Right lobe of liver (tissue), 6 donors: Measurements from ENCODE around the gene SLC8A2. TPM values are rescaled to one million over a fixed set of nuclear protein-coding genes. Genes with fewer than 3 reads are reported as not detected.
"Not testable (repeated sequence)": the region's sequence is repeated elsewhere in the genome, so short reads cannot be mapped to it uniquely, and the experiment has no call there.

Experiments
- ATAC-seq, 4 donors: fragments of 200-7000 bp; cut with Tn5 transposase; one replicate each; pipeline ENCODE4 v1.9.1; 2020; ENCODE audit warnings: mild to moderate bottlenecking in 4 of 4, moderate library complexity in 4 of 4
- DNase-seq, 3 donors: peaks; one replicate each; pipeline ENCODE4 v3.0.0-alpha.2; 2020
- H3K27ac ChIP-seq, 3 donors: fragments of 200-600 bp; one replicate each; pipeline ENCODE4 v1.8.0; 2022
- H3K27me3 ChIP-seq, 2 donors: fragments of 200-600 bp; one replicate each; pipeline ENCODE4 v1.8.0; 2022
- H3K36me3 ChIP-seq, 4 donors: fragments of 200-600 bp; sonication (generic) in 1 of 4; one replicate each; pipeline versions ENCODE4 v1.5.1 to v1.8.0; 2017 to 2022; ENCODE audit warnings: control low read depth in 1 of 4
- H3K4me1 ChIP-seq, 4 donors: fragments of 200-600 bp; sonication (generic) in 1 of 4; one replicate each; pipeline versions ENCODE4 v1.5.1 to v1.8.0; 2017 to 2022; ENCODE audit warnings: control low read depth in 1 of 4
- H3K4me3 ChIP-seq, 3 donors: fragments of 200-600 bp; one replicate each; pipeline ENCODE4 v1.8.0; 2022
- H3K9me3 ChIP-seq, 4 donors: fragments of 200-600 bp; sonication (generic) in 1 of 4; one replicate each; pipeline versions ENCODE4 v1.5.1 to v1.8.0; 2017 to 2022; ENCODE audit warnings: control low read depth in 1 of 4
- POLR2A ChIP-seq: fragments of 450-650 bp; IDR thresholded peaks from one replicate; pipeline ENCODE4 v1.6.1; 2017; ENCODE audit warnings: antibody characterized with exemption, mild to moderate bottlenecking
- WGBS: methylation state at CpG from one replicate; pipeline ENCODE4 v1.1.6; 2018; ENCODE audit warnings: low coverage, low lambda C conversion rate; ENCODE audit not compliant: insufficient coverage; ENCODE audit errors: missing lambda C conversion rate; 5-methylcytosine and 5-hydroxymethylcytosine counted together
- intact Hi-C, 2 donors: fragments of 100-400 bp; cut with DNase I; formaldehyde crosslinking; loops; one replicate each; pipeline versions ENCODE4 v1.11.2 to v1.14.1; 2022
- total RNA-seq, 6 experiments: library from RNA; depleted of rRNA in 2 of 6; stranded (reverse); fragments of >200 nt in 2 of 6; fragmentation: NEBNext Ultra II Directional in 3 of 6; extraction: Animal tissue kit (Norgen Biotek cat#: 25700) in 3 of 6; gene quantifications; one replicate each; pipeline versions ENCODE4 v1.1.0 to v1.2.4, GENCODE V29; 2016 to 2023
- TF ChIP-seq, protein P1 (sequence below), 4 donors: fragments of 200-600 bp in 3 of 4; fragments of 450-650 bp in 1 of 4; IDR thresholded peaks; one replicate each; pipeline versions ENCODE4 v1.5.1 to v1.8.0; 2016 to 2022; ENCODE audit warnings: antibody characterized with exemption in 4 of 4, mild to moderate bottlenecking in 2 of 4
- donor health status: DM: no; HTN: yes; CAD: no.
- donor health status: DM: no; HTN: no; CAD: no.
- donor health status: DM: no; HTN: no; CAD: no.
- donor health status: DM: no; HTN: yes; CAD: no.
- donor health status: DM: no; HTN: yes; CAD: no.

The SLC8A2 gene
- total RNA-seq, 6 experiments from 2014 or later = 0.13 TPM; not detected in 5

DNA sequence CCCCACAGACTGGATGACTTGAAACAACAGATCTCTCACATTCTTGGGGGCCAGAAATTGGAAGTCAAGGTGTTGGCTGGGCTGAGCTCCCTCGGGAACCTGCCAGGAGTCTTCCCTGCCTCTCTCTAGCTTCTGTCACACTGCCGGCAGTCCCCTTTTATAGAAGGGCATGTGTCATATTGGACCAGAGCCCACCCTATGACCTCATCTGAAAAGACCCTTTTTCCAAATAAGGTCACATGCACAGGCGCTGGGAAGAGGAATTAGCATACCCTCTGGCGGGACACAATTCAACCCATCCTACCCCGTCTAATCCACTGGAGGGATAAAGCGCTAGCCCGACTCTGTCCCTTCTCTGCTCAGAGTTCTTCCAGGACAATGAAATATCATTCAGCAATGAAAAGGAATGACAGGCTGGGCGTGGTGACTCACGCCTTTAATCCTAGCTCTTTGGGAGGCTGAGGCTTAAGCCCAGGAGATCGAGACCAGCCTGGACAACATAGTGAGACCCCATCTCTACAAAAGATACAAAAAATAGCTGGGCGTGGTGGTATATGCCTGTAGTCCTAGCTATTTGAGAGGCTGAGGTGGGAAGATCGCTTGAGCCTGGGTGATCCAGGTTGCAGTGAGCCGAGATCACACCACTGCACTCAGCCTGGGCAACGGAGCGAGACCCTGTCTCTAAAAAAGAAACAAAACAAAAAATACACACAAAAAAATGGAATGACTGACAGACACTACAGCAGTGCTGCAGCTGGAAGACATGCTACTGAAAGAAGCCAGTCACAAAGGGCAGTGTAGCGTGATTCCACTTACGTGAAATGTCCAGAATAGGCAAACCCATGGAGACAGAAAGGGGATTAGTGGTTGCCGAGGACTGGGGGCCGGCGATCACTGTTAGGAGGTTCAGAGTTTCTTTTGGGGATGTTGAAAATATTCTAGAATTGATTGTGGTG is 80.9 kb downstream of the SLC8A2 start:
- Histone ChIP-seq H3K36me3 (no peaks in the 10 kb centered on the region), H3K27me3 (no peaks in the 10 kb centered on the region), H3K4me3 (no peak overlapping the region), H3K27ac (no peak overlapping the region), H3K4me1 (no peaks in the 10 kb centered on the region), H3K9me3 (no peaks in the 10 kb centered on the region)
- intact Hi-C loops = loop anchor here (5.0 kb wide), 2 partner anchors 94 to 99 kb away; no protein-coding TSS in a partner anchor
- DNase-seq (no peak), ATAC-seq (no peak)
- WGBS = 70% methylated on average over 20 of the region's 20 CpGs
- no peak for TF ChIP-seq POLR2A
- TF ChIP-seq, protein P1, sequence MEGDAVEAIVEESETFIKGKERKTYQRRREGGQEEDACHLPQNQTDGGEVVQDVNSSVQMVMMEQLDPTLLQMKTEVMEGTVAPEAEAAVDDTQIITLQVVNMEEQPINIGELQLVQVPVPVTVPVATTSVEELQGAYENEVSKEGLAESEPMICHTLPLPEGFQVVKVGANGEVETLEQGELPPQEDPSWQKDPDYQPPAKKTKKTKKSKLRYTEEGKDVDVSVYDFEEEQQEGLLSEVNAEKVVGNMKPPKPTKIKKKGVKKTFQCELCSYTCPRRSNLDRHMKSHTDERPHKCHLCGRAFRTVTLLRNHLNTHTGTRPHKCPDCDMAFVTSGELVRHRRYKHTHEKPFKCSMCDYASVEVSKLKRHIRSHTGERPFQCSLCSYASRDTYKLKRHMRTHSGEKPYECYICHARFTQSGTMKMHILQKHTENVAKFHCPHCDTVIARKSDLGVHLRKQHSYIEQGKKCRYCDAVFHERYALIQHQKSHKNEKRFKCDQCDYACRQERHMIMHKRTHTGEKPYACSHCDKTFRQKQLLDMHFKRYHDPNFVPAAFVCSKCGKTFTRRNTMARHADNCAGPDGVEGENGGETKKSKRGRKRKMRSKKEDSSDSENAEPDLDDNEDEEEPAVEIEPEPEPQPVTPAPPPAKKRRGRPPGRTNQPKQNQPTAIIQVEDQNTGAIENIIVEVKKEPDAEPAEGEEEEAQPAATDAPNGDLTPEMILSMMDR (IDR thresholded peaks at IDR 0.05) = no peak

DNA sequence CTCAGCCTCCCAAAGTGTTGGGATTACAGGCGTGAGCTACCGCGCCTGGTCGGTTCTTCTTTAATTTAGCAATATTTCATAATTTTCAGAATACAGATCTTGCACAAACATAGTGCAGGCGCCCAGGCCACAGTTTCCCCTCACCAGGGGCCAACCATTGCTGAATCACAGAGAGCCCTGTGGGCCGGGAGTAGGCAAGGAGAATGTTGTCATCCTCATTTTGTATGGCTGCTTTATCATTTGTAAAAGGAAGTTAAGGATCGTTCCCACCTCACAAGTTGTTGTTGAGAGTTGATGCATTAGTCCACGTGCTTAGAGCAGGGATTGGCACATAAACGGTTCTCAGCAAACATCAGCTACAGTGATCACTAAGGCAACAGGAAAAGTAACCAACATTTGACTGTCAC is 82.5 kb downstream of the SLC8A2 start:
- Histone ChIP-seq H3K36me3 (no peaks in the 10 kb centered on the region), H3K4me3 (no peak overlapping the region), H3K27ac (peak overlapping the region in 1 of 3 donors; percentile 17), H3K27me3 (no peaks in the 10 kb centered on the region), H3K4me1 (no peaks in the 10 kb centered on the region), H3K9me3 (no peaks in the 10 kb centered on the region)
- ATAC-seq (peak; percentile 48 to 60 (median 54)), DNase-seq (peak in 1 of 3 donors; percentile 70)
- TF ChIP-seq, protein P1 (IDR thresholded peaks at IDR 0.05) = no peak
- TF ChIP-seq POLR2A = no peak
- intact Hi-C loops = no loop called here
- WGBS = 65% methylated on average over 9 of the region's 9 CpGs

DNA sequence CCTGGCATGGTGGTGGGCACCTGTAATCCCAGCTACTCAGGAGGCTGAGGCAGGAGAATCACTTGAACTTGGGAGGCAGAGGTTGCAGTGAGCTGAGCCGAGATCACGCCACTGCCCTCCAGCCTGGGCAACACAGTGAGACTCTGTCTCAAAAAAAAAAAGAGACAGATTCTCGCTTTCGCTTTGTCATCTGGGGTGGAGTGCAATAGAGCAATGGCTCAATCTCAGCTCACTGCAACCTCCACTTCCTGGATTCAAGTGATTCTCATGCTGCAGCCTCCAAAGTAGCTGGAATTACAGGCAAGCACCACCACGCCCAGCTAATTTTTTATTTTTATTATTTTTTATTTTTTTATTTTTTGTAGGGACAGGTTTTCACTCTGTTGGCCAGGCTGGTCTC is 83.0 kb downstream of the SLC8A2 start:
- intact Hi-C loops = not testable (repeated sequence)
- peak in 3 of 4 donors; percentile 29 to 66 (median 34) for ATAC-seq
- peak overlapping the region in 1 of 3 donors; percentile 17 for H3K27ac ChIP-seq

DNA sequence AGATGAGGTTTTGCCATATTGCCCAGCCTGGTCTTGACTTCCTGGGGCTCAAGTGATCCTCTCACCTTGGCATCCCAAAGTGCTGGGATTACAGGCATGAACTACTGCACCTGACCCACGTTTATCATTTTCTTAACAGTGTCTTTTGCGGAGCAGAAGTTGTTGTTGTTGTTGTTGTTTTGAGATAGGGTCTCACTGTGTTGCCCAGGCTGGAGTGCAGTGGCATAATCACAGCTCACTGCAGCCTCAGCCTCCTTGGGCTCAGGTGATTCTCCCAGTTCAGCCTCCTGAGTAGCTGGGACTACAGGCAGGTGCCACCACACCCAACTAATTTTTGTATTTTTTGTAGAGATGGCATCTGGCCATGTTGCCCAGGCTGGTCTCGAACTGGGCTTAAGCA is 84.1 kb downstream of the SLC8A2 start:
- not testable (repeated sequence) for H3K27ac ChIP-seq, DNase-seq
- 52% methylated on average over 2 of the region's 3 CpGs for WGBS

More for the DNA sequence above, 83.0 kb downstream of the SLC8A2 start:
- not testable (repeated sequence) for H3K36me3 ChIP-seq, H3K4me3 ChIP-seq, H3K27me3 ChIP-seq, H3K9me3 ChIP-seq, DNase-seq, H3K4me1 ChIP-seq
- 73% methylated on average over 5 of the region's 5 CpGs for WGBS

DNA sequence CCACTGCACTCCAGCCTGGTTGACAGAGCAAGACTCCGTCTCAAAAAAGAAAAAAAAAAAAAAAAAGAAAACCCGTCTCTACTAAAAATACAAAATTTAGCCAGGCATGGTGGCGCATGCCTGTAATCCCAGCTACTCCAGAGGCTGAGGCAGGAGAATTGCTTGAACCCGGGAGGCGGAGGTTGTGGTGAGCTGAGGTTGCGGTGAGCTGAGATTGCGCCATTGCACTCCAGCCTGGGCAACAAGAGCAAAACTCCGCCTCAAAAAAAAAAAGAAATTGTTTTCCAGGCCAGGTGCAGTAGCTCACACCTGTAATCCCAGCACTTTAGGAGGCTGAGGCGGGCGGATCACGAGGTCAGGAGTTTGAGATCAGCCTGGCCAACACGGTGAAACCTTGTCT is 85.1 kb downstream of the SLC8A2 start:
- H3K27me3 ChIP-seq, intact Hi-C loops: not testable (repeated sequence)
- WGBS = 70% methylated on average over 11 of the region's 12 CpGs

More for the DNA sequence above, 84.1 kb downstream of the SLC8A2 start:
- H3K27me3 ChIP-seq, ATAC-seq, intact Hi-C loops, H3K9me3 ChIP-seq, H3K4me1 ChIP-seq, H3K36me3 ChIP-seq, H3K4me3 ChIP-seq: not testable (repeated sequence)

DNA sequence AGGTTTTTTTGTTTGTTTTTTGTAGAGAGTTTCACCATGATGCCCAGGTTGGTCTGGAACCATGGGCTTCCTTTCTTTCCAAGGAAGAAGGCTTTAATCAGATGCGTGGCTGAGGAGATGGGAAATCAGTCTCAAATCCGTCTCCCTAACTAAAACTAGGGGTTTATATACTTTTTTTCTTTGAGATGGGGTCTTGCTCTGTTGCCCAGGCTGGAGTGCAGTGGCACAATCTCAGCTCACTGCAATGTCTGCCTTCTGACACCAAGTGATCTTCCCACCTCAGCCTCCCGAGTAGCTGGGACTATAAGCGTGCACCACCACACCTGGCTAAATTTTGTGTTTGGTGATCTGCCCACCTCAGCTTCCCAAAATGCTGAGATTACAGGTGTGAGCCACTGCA is 87.2 kb downstream of the SLC8A2 start:
- 88% methylated on average over 3 of the region's 4 CpGs for WGBS
- intact Hi-C loops, ATAC-seq: not testable (repeated sequence)

More for the DNA sequence above, 85.1 kb downstream of the SLC8A2 start:
- not testable (repeated sequence) for ATAC-seq, H3K36me3 ChIP-seq, DNase-seq, H3K4me3 ChIP-seq, H3K27ac ChIP-seq, H3K4me1 ChIP-seq, H3K9me3 ChIP-seq

GRCh38 chr19:47383890-47384289 is 87.8 kb downstream of the SLC8A2 start:
- H3K4me1 ChIP-seq, ATAC-seq, DNase-seq, intact Hi-C loops, H3K9me3 ChIP-seq, H3K27ac ChIP-seq, H3K4me3 ChIP-seq, H3K27me3 ChIP-seq: not testable (repeated sequence)
- WGBS = 69% methylated on average over 4 of the region's 5 CpGs
- peaks cover 0 to 22% (median 7%) of the 10 kb centered on the region in 4 donors for H3K36me3 ChIP-seq

More for the DNA sequence above, 87.2 kb downstream of the SLC8A2 start:
- peaks cover 0 to 22% (median 7%) of the 10 kb centered on the region in 4 donors for H3K36me3 ChIP-seq
- not testable (repeated sequence) for DNase-seq, H3K4me3 ChIP-seq, H3K4me1 ChIP-seq, H3K27ac ChIP-seq, H3K9me3 ChIP-seq, H3K27me3 ChIP-seq
